Measurements from ENCODE around the gene LSR.
"Not testable (repeated sequence)": the region's sequence is repeated elsewhere in the genome, so short reads cannot be mapped to it uniquely, and the experiment has no call there.

Gene LSR

GRCh38 chr19:35219008-35219407 is 29.8 kb upstream of the LSR start:
- DNase-seq: no peak

- DNase-seq: no peak
Observed at GRCh38 chr19:35220315-35220921, 28.4 kb upstream of the LSR start.

- DNase-seq: not testable (repeated sequence)
Observed at GRCh38 chr19:35220973-35221590, 27.7 kb upstream of the LSR start.

DNA sequence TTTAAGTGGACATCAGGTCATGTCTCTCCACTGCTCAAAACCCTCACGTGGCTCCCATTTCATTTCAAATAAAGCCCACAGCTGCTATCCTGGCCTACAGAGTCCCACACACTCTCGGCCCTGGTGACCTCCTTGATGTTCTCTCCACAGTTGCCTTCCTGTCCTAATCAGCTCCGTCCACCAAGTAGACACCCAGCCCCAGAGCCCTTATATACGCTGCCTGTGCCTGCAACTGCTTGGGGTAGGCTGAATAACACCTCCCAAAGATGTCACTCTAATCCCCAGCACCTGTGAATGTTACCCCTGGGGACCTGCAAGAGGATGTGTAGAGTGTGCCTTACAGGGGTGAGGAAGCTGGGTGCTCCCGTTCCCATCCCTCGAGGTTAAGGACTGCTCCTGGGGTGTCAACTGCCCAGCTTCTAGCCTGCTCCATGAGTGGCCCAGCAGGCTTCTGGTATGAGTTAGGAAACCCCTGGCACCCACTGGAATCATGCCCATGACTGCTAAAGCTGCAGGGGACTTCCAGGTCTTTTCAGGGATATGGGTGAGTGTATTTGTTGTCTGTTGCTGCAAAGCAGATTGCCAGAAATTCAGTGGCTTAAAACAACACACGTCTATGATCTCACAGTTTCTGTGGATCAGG is 26.3 kb upstream of the LSR start:
- no peak for DNase-seq

- no peak for DNase-seq
Observed at GRCh38 chr19:35223084-35223790, 25.6 kb upstream of the LSR start.

GRCh38 chr19:35223862-35224505 is 24.8 kb upstream of the LSR start:
- DNase-seq: no peak

DNA sequence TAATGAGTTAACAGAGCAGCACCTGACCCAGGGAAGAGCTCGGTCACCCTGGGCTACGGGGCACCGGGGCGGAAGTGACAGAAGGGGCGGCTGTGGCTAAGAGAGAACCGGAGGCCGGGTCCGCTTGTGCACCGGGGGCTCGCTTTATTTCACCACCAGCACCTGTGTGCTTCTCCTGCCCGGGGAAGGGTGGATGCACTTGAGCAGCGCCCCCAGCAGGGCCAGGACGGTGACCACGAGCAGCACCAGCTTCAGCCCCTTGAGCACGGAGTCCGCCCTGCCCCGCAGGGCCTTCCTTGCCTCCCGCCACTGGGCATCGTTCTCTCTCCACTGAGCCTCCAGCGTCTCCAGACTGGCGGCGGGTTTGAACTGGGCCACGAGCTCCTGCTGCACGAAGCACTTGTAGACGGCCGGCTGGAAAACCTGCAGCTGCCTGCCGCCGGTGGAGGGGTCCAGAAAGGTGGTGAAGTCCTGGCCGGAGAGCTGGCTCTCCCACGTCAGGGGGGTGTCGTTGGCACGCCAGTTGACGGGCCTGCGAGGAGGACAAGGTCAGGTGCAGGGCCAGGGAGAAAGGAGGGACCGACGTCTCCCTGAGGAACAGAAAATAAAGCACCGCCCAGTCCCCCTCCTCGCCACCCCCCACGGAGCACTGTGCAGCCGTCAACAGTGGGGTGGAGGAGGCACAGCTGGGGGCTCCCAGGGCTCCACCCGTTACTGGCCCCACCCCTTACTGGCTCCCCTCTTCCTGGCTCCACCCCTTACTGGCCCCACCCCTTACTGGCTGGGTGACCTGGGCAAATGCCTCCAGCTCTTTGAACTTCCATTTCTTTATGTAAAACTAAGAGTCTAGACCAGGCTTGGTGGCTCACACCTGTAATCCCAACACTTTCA is 23.9 kb upstream of the LSR start:
- DNase-seq: no peak

GRCh38 chr19:35225951-35226350 is 22.9 kb upstream of the LSR start:
- no peak for DNase-seq

- DNase-seq: no peak
Observed at GRCh38 chr19:35226748-35227147, 22.1 kb upstream of the LSR start.

GRCh38 chr19:35228177-35228930 is 20.4 kb upstream of the LSR start, which contains the start of gene FAM187B:
Gene FAM187B, minus strand, starts transcription at chr19:35228739. Its CDS starts 59 bp downstream, at chr19:35228680.
- DNase-seq: no peak

DNA sequence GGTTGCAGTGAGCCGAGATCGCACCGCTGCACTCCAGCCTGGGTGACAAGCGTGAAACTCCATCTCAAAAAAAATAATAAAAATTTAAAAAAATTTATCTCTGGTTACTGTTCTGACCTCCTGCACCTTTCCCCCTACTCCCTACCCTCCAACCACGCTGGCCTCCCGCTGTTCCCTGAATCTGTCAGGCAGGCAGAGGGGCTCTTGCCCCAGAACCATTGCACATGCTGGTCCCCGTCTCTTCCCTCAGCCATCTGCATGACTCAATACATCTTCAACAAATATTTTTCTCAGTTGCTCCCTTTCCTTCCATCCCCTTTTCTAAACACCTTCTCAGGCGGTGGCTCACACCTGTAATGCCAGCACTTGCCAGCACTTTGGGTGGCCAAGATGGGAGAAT is 19.2 kb upstream of the LSR start:
- no peak for DNase-seq

DNA sequence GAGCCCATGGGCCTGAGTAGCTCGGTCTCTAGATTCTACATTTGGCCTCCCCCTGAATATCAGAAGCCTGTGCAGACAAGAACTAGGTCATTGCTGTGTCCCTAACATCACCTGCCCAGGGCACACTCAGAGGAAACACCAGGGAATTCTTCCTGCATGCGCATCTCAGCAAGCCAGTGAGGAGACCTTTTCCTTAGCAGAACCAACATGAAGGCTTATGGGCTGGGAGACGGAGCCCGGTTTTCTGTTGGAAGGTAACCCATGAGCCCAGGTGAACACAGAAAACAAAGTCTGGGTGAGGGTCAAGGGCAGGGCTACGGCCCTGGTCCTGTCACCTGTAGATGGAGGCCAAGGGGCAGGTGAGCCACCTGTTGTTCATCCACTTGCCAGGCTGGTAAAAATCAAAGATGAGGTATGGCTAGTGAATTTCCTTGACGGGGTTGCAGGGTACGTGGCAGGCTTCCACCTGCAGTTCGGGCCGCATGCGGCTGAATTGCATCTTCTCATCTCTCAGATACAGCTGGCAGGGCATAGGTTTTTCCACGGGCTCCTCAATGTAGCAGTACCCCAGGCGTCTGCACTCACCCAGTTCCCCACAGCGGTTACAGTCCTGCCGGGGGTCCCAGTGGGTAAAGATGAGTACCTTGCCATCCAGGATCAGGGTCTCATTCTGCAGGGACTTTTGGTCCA is 16.7 kb upstream of the LSR start:
- DNase-seq: no peak

DNA sequence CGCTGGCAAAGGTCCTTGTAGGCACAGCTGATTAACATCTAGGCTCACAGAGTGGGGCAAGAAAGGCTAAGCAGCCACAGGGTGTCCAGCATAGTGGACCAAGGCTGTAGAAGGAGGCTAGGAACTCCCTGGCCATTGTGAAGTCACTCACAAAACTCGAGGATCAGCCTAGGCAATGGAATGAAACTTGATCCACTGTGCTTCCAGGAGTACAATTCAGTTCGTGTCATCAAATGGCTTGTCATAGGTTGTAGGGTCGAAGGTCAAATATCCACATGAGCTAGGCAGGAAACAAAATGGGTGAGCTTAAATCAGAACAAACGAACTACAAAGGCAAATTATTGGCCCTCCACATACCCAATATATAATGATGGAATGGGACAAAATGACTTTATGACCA is 15.9 kb upstream of the LSR start:
- no peak for DNase-seq

- no peak for DNase-seq
Observed at GRCh38 chr19:35236638-35237400, 12.0 kb upstream of the LSR start.

GRCh38 chr19:35239597-35239996 is 9.2 kb upstream of the LSR start:
- not testable (repeated sequence) for DNase-seq

DNA sequence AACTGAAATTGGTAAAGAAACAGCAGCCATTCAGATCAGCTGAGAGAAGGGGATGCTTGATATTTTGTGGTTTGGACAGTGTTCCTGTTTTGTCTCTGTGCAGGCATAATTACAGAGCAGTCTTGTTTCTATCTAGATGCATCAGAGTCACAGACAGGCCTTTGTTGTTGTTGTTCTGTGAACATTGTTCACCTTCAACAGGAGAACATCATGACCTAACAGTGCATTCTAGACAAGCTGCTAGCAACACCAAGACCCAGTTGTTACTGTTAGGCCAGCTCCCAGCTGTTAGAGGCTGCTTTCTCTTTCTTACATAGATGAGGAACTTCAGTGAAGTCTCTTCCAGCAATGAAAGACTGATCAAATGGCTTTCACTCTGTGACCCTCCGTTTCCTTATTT is 8.5 kb upstream of the LSR start:
- DNase-seq: no peak

GRCh38 chr19:35241417-35241816 is 7.4 kb upstream of the LSR start:
- no peak for DNase-seq

GRCh38 chr19:35246466-35247092 is 2.2 kb upstream of the LSR start:
- DNase-seq: no peak

DNA sequence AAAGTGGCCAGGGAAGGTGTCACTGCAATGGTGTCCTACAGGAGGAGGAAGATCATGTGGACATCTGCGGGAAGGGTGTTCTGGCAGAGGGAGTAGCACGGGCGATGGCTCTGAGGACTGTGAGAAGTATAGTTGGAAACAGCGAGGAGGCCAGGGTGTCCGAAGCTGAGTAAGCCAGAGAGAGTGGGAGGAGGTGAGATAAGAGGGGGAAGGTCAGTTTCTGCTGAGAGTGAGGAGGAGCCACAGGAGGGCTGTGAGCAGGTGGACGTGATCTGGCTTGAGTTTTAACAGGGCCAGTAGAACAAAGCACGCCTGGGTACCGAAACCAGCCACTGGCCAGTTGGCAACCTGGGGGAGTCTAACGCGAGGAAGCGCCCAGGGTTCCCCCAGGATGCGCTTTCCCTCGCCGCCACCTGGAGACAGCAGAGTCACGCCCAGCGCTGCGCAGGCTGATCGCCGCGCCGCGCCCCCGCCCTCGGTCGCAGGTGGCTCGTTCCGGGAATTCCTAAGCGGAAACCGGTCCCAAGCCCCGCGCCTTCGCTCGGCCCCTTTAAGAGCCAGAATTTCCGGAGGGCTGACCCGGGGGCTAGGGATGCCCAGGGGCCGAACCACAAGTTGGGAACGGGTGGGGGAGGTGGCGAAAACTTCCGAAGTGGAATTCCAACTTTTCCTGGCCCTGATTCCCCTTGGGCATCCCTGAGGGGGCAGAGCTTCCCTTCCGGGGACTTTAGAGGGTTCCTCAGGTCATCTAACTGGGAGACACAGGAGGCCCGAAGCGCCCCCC is 1.1 kb upstream of the LSR start:
- no peak for DNase-seq

Measured in NCI-H1694 (cell line).